BJ (cell line): ENCODE data around the gene SSBP4. TPM values are rescaled to one million over a fixed set of nuclear protein-coding genes. Genes with fewer than 3 reads are reported as not detected.

Experiments
- CTCF ChIA-PET: fragments of 350-600 bp; formaldehyde crosslinking; extraction: SDS; loops from one replicate; lab custom pipeline; 2021; ENCODE audit warnings: antibody characterized with exemption, inconsistent platforms; lab: Yijun Ruan, JAX
- POLR2A ChIA-PET: fragments of 300-600 bp; sonication (Branson Sonifier 250); formaldehyde crosslinking; extraction: SDS; loops from one replicate; lab custom pipeline; 2021; ENCODE audit warnings: antibody characterized with exemption; lab: Charles Lee
- DNase-seq: peaks from one replicate; pipeline ENCODE4 v3.0.0-alpha.2; 2011; ENCODE audit warnings: low read depth
- H3K27me3 ChIP-seq: 2 replicates; pipeline ENCODE4 v1.6.0; 2011; ENCODE audit warnings: low read length; ENCODE audit not compliant: control insufficient read depth, insufficient read depth
- H3K36me3 ChIP-seq: 2 replicates; pipeline ENCODE4 v1.5.1; 2011; ENCODE audit warnings: low read length; ENCODE audit not compliant: control insufficient read depth, insufficient read depth
- H3K4me3 ChIP-seq: 2 replicates; pipeline ENCODE4 v1.5.1; 2011; ENCODE audit warnings: low read depth, mild to moderate bottlenecking, control low read depth, low read length
- polyA plus RNA-seq: library from polyadenylated mRNA; depleted of rRNA; stranded (reverse); fragments of >200 nt; gene quantifications from 2 replicates; pipeline ENCODE4 v1.2.3, GENCODE V29; 2011
- TF ChIP-seq, protein P1 (sequence below): IDR thresholded peaks from 2 replicates; pipeline ENCODE4 v1.5.1; 2011; ENCODE audit warnings: low read depth, mild to moderate bottlenecking, control low read depth, inconsistent platforms, low read length, moderate library complexity; ENCODE audit not compliant: insufficient read depth

The SSBP4 gene
- polyA plus RNA-seq, 1 experiment, result 24.1 TPM

DNA sequence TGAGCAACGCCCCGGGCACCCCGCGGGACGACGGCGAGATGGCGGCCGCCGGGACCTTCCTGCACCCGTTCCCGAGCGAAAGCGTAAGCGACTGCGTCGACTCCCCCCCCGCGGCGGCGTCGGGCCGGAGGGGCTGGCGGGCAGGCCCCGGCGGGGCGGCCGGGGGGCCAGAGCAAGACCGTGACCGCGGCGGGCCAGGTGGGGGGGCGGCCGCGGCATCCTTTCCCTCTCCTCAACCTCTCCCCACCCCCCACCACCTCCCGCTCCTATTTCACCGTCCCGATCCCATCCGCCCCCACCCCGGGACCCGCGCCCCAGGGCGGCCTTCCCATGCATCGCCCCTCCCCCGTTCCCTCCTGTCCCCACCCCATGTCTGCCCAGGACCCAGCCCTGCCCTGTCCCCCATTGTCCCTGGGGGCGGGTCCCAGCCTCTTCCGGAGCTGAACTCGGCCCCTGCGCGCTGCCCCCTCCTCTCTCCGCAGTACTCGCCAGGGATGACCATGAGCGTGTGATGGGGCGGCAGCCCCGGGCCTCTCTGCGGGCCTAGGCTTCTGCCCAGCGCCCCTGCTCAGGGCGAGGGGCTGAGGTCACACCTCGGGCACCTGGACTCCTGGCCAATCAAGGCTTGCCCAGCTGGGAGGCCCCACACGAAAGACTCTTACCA lies 14.7 kb downstream of the SSBP4 start:
- peak overlapping the region; percentile 32 for H3K4me3 ChIP-seq
- POLR2A ChIA-PET, result no interaction called here
- CTCF ChIA-PET, result interaction anchor here (1.3 kb wide), 1 partner anchor 413 kb away, joined by 3 read pairs; no protein-coding TSS in a partner anchor
- H3K27me3 ChIP-seq, result no peaks in the 10 kb centered on the region
- DNase-seq, result no peak
- TF ChIP-seq, protein P1, sequence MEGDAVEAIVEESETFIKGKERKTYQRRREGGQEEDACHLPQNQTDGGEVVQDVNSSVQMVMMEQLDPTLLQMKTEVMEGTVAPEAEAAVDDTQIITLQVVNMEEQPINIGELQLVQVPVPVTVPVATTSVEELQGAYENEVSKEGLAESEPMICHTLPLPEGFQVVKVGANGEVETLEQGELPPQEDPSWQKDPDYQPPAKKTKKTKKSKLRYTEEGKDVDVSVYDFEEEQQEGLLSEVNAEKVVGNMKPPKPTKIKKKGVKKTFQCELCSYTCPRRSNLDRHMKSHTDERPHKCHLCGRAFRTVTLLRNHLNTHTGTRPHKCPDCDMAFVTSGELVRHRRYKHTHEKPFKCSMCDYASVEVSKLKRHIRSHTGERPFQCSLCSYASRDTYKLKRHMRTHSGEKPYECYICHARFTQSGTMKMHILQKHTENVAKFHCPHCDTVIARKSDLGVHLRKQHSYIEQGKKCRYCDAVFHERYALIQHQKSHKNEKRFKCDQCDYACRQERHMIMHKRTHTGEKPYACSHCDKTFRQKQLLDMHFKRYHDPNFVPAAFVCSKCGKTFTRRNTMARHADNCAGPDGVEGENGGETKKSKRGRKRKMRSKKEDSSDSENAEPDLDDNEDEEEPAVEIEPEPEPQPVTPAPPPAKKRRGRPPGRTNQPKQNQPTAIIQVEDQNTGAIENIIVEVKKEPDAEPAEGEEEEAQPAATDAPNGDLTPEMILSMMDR, result no peak
- H3K36me3 ChIP-seq, result peaks cover 16% of the 10 kb centered on the region

GRCh38 chr19:18434411-18435175 lies 15.4 kb downstream of the SSBP4 start:
- POLR2A ChIA-PET, result no interaction called here
- Histone ChIP-seq H3K36me3 (peaks cover 16% of the 10 kb centered on the region), H3K4me3 (no peak overlapping the region), H3K27me3 (no peaks in the 10 kb centered on the region)
- TF ChIP-seq, protein P1, result no peak
- CTCF ChIA-PET, result interaction anchor here (0.9 to 1.3 kb wide), 2 partner anchors 9 to 413 kb away, joined by 3 to 4 read pairs; no protein-coding TSS in a partner anchor
- DNase-seq, result no peak

DNA sequence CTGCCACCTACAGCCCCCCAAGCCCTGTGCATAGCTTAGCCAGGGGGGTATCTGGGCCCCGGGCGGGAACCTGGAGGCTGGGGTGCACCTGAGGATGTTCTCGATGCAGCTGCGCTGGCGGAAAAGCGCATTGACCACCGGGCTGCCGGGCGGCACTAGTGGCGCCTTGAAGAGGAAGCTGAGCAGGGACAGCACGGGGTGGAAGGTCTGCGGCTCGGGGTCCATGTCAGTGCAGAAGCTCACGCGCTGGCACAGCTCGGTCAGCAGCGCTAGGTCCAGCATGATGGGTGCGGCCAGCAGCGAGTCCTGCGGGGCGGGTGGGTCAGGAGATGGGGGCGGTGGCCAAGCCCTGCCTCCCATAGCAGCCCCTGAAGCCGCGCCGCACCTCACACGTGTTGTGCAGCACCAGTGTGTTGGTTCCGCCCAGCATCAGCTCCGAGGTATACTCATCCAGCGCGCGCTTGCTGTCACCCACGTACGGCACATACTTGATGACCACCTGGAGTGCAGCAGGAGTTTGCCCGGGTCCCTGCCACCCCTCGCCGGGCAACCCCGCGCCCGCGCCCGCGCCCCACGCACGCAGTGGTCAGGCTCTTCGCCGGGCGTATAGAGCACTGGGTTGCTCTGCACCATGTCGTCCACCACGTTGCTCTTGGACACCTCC lies 16.1 kb downstream of the SSBP4 start:
- ChIA-PET POLR2A (no interaction called here), CTCF (interaction anchor here (0.7 to 1.3 kb wide), 4 partner anchors 10 to 412 kb away, joined by 3 to 4 read pairs (median 3); no protein-coding TSS in a partner anchor)
- TF ChIP-seq, protein P1, result no peak
- no peak for DNase-seq
- Histone ChIP-seq H3K27me3 (no peaks in the 10 kb centered on the region), H3K4me3 (no peak overlapping the region), H3K36me3 (peaks cover 16% of the 10 kb centered on the region)

DNA sequence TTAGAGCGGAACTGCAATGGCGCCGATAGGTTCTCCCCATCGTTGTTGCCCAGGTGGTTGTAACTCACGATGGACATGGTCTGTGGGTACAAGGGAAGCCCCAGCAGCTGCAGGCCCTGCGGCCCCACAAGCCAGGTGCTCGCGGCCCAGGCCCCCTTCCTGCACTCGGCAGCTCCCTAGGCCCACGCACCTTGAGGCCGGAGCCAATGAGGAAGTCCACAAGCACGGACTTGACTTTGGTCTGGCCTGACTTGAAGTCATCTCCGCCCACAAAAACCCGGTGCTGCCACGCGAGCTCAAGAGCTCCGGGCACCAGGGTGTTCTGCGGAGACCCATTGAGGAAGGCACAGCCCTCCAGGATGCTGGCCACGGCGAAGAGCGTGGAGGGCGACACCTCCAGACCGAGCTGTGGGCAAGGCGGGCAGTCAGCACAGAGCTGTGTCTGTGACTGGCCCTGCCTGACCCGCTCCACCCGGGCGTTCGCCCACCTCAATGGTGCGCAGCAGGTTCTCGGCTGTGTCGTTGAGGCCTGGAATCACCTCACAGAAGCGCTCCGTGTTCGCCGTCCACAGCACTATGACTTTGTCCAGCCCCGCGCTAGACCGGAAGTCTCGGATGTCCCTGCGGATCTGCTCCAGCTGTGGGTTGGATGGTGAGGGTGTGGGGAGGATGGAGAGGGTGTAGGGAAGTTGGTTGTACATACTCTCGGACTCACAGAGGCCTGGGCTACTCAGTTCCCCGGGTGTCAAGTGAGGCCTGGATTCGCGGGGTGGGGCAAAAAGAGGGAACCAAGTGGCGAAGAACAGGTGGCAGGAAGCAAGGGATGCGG lies 16.9 kb downstream of the SSBP4 start:
- POLR2A ChIA-PET, result no interaction called here
- no peak for DNase-seq
- TF ChIP-seq, protein P1, result no peak
- no peak overlapping the region for H3K4me3 ChIP-seq
- H3K27me3 ChIP-seq, result no peaks in the 10 kb centered on the region
- CTCF ChIA-PET, result interaction anchor here (0.7 to 0.8 kb wide), 2 partner anchors 15 to 50 kb away, joined by 3 read pairs; no protein-coding TSS in a partner anchor
- H3K36me3 ChIP-seq, result peaks cover 14% of the 10 kb centered on the region
